Neural crest cell (in vitro differentiated cells): ENCODE results near the gene RPL21. TPM values are rescaled to one million over a fixed set of nuclear protein-coding genes. Genes with fewer than 3 reads are reported as not detected.
A peak's percentile ranks its signal among the peaks of the same experiment; 100 is the strongest.

Experiments used
- DNase-seq: peaks from one replicate; pipeline ENCODE4 v3.0.0; 2021; ENCODE audit warnings: low read depth, mixed read lengths, low spot score
- H3K27ac Mint-ChIP-seq: one replicate; pipeline ENCODE4 v1.8.0; 2021; ENCODE audit warnings: mild to moderate bottlenecking, mixed read lengths; ENCODE audit not compliant: unreplicated experiment
- H3K27me3 Mint-ChIP-seq: 2 replicates; pipeline ENCODE4 v1.8.0; 2021; ENCODE audit warnings: low read depth, mild to moderate bottlenecking, mixed read lengths
- H3K36me3 Mint-ChIP-seq: 2 replicates; pipeline ENCODE4 v1.8.0; 2021; ENCODE audit warnings: low read depth, mild to moderate bottlenecking, mixed read lengths
- H3K4me1 Mint-ChIP-seq: 2 replicates; pipeline ENCODE4 v1.8.0; 2021; ENCODE audit warnings: mixed read lengths
- H3K4me3 Mint-ChIP-seq: one replicate; pipeline ENCODE4 v1.8.0; 2021; ENCODE audit warnings: mild to moderate bottlenecking, mixed read lengths
- H3K9me3 Mint-ChIP-seq: 2 replicates; pipeline ENCODE4 v1.8.0; 2021; ENCODE audit warnings: mixed read lengths
- CTCF ChIP-seq: fragments of 200-600 bp; sonication (generic); conservative IDR thresholded peaks from 2 replicates; pipeline ENCODE4 v1.5.0; 2021; ENCODE audit warnings: antibody characterized with exemption, mild to moderate bottlenecking
- total RNA-seq: library from RNA; stranded (reverse); gene quantifications from 2 replicates; pipeline ENCODE4 v1.2.1, GENCODE V29; 2021

The RPL21 gene
- total RNA-seq, 1 donor from 2014 or later: 1,080 TPM

- Mint-ChIP-seq H3K4me3 (peak overlapping the region; percentile 4), H3K9me3 (no peaks in the 10 kb centered on the region), H3K4me1 (peaks cover 20% of the 10 kb centered on the region), H3K27me3 (no peaks in the 10 kb centered on the region), H3K36me3 (peaks cover 9% of the 10 kb centered on the region), H3K27ac (no peak overlapping the region)
- no peak for TF ChIP-seq CTCF
- DNase-seq: no peak
These were observed 8.5 kb downstream of the RPL21 start for GRCh38 chr13:27259831-27260230.

DNA sequence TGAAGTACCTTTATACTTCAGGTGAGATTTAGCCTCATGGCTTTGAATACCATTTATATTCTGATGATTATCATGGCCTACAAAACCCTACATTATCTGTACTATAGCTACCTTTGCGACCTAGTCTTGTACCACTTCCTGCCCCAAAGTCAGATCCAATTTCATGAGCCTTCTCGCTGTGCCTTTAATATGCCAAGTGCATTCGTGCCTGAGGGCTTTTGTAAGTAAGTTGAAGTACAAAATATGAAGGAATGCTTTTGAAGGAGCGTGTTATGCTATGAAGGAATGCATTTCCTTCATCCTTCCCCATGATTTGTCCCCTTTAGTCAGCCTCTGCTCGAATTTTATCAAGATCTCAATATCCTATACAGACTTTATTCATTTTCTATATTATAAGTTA is 10.0 kb downstream of the RPL21 start:
- Mint-ChIP-seq H3K4me3 (no peak overlapping the region), H3K9me3 (no peaks in the 10 kb centered on the region), H3K27ac (no peak overlapping the region), H3K4me1 (peaks cover 25% of the 10 kb centered on the region), H3K27me3 (no peaks in the 10 kb centered on the region), H3K36me3 (peaks cover 8% of the 10 kb centered on the region)
- no peak for TF ChIP-seq CTCF
- DNase-seq: no peak

DNA sequence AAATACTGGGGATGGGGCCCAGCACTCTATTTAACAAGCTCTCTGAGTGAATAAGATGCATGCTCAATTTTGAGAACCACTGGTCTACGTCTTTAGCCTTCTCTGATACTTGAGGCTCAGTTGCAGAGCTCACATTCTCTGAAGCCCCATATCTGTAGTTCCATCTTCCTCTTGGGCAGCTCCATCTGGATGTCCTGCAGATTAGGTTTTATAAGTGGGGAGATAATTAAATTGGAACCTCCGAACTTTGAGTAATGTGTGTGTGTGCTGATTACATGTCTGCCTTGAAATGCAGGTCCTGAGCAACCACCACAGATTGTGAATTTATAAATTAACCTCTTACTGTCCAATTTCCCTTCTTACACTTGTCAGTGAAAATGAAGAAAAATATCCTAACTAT is 12.1 kb downstream of the RPL21 start:
- H3K36me3 Mint-ChIP-seq: peaks cover 3% of the 10 kb centered on the region
- H3K4me3 Mint-ChIP-seq: no peak overlapping the region
- no peaks in the 10 kb centered on the region for H3K9me3 Mint-ChIP-seq
- H3K4me1 Mint-ChIP-seq: peaks cover 29% of the 10 kb centered on the region
- DNase-seq: no peak
- TF ChIP-seq CTCF: no peak
- H3K27ac Mint-ChIP-seq: no peak overlapping the region
- peaks cover 3% of the 10 kb centered on the region for H3K27me3 Mint-ChIP-seq

DNA sequence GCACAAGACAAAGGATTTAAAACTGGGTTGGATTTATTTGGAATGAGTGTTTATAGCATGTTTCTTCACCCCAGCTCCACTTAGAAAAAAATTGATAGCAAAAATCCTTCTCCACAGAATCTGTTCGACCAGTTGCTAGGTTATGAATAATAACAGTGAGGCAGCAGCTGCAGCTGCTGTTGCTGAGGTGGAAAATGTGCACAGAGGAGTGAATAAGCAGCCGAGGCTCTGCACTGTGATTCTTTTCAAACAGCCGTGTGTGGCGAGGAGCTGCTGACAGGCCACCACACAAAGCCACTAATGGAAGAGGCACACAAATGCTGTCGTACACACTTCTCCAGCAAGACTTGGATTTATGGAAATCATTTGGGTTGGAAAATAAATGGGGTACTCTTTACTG is 12.8 kb downstream of the RPL21 start:
- no peaks in the 10 kb centered on the region for H3K36me3 Mint-ChIP-seq
- TF ChIP-seq CTCF: no peak
- no peak overlapping the region for H3K27ac Mint-ChIP-seq
- peaks cover 3% of the 10 kb centered on the region for H3K27me3 Mint-ChIP-seq
- no peaks in the 10 kb centered on the region for H3K9me3 Mint-ChIP-seq
- H3K4me1 Mint-ChIP-seq: peaks cover 25% of the 10 kb centered on the region
- peak overlapping the region; percentile 28 for H3K4me3 Mint-ChIP-seq
- DNase-seq: no peak

GRCh38 chr13:27264648-27265047 is 13.3 kb downstream of the RPL21 start:
- Mint-ChIP-seq H3K27ac (no peak overlapping the region), H3K36me3 (no peaks in the 10 kb centered on the region), H3K9me3 (no peaks in the 10 kb centered on the region), H3K4me3 (no peak overlapping the region), H3K27me3 (peaks cover 3% of the 10 kb centered on the region), H3K4me1 (peaks cover 25% of the 10 kb centered on the region)
- no peak for TF ChIP-seq CTCF
- no peak for DNase-seq

GRCh38 chr13:27266917-27267316 is 15.6 kb downstream of the RPL21 start:
- Mint-ChIP-seq H3K36me3 (no peaks in the 10 kb centered on the region), H3K27me3 (peaks cover 18% of the 10 kb centered on the region), H3K27ac (peak overlapping the region; percentile 21), H3K9me3 (no peaks in the 10 kb centered on the region), H3K4me3 (no peak overlapping the region), H3K4me1 (peaks cover 35% of the 10 kb centered on the region)
- DNase-seq: no peak
- no peak for TF ChIP-seq CTCF
